GM18511 (cell line): ENCODE results near the gene SERHL2.
"Not testable (repeated sequence)": the region's sequence is repeated elsewhere in the genome, so short reads cannot be mapped to it uniquely, and the experiment has no call there.

ENCODE experiments used
- ATAC-seq: cut with Tn5 transposase; IDR thresholded peaks from one replicate; pipeline ENCODE4 v1.9.1; 2021; ENCODE audit warnings: mild to moderate bottlenecking, moderate library complexity; ENCODE audit not compliant: unreplicated experiment

SERHL2 gene, protein sequence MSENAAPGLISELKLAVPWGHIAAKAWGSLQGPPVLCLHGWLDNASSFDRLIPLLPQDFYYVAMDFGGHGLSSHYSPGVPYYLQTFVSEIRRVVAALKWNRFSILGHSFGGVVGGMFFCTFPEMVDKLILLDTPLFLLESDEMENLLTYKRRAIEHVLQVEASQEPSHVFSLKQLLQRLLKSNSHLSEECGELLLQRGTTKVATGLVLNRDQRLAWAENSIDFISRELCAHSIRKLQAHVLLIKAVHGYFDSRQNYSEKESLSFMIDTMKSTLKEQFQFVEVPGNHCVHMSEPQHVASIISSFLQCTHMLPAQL

DNA sequence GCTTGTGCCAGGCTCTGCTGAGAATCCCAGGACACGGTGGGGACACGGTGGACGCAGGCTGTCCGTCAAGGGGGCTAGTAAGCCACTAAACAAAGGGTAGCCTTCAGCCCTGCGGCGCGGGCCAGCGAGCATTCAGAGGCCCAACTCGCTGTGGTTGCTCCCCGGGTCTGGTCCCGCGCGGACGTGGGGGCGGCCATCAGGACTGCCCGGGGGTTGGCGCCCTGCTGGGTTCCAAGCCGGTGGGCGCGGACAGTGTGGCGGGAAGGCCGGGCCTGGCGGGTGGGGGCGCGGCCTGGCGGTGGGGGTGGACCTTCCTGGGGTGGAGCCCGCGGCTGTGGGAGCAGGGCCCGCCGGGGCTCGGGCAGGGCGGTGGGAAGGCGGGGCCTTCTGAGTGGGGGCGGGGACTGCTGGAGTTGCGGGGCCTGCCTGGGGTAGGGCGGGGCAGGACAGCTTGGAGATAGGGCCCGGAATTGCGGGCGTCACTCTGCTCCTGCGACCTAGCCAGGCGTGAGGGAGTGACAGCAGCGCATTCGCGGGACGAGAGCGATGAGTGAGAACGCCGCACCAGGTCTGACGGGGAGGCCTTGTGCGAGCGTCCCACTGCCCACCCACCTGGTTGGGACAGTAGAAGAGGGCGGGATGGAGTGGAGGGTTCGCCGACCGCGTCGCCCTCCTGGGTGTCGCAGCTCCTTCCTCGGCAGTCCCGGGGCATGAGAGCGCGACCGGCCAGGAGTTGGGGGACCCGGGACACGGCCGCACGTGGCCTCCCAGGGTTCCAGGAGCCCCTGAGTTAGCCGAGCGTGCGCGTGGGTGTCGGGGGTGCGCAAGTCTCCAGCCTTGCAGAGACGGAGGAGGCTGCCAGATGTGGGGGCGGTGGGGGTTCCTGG lies at the start of gene SERHL2:
TSS of gene SERHL2 (plus strand) at position 482 of the 887 bp plus-strand sequence. CDS start at position 547, 65 bp downstream.
- ATAC-seq, result peak; percentile 82

DNA sequence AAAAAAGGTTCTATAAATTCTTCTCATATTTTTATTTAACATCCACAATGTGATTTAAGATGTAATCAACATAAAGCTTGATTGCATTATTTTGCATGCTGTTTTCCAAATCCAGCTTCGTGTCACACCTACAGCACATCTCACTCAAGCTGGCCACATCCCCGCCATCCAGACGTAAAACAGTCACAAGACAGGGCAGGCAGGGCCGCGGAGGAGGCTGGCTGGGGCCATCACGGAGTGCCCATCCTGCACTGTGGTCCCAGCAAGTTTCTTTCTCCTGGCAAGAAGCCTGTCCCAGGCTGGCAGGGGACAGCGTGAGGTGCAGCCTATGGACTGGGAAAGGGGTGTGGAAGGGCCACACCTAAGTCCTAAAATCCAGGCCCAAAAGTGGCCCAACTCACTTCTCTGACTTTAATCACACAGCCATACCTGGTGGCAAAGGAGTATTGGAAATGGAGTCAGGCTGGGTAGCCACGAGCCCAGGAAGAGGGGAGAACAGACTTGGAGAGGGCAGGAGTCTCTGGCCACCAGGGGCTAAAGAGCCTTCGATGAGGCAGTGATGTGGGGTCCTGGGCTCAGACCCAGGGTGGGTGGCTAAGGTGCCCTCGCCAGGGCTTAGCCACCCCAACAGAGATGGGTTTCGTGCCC lies 45.3 kb upstream of the SERHL2 start:
- not testable (repeated sequence) for ATAC-seq

DNA sequence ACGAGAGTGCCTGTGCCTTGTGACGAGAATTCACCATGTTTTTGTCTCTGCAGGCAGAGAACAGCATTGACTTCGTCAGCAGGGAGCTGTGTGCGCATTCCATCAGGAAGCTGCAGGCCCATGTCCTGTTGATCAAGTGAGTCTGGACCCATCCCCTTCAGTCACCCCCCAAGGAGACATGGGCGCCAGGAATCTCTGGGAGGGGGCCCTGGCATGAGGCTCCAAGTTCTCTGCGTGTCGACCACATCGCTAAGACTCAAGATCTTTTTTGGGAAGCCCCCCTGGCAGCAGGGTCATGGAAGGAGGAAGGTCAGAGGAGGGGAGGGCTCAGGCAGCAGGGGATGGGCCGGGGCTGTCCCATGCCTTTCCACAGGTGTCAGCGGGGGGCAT lies 44.8 kb upstream of the SERHL2 start:
- ATAC-seq, result not testable (repeated sequence)

DNA sequence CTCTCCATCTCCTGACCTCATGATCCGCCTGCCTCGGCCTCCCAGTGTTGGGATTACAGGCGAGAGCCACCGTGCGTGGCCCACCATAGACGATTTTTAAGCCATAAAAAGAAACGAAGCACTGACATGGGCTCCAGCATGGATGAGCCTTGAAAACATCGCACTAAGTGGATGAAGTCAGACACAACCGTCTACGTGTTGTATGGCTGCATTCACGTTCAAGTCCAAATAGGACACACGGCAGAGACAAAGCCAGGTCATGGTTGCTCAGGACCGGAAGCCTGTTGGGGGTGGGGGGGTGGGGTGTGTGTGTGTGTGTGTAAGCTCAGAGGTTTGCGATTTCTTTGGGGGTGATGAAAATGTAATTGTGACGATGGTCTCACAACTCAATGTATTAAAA lies 44.2 kb upstream of the SERHL2 start:
- ATAC-seq, result no peak

DNA sequence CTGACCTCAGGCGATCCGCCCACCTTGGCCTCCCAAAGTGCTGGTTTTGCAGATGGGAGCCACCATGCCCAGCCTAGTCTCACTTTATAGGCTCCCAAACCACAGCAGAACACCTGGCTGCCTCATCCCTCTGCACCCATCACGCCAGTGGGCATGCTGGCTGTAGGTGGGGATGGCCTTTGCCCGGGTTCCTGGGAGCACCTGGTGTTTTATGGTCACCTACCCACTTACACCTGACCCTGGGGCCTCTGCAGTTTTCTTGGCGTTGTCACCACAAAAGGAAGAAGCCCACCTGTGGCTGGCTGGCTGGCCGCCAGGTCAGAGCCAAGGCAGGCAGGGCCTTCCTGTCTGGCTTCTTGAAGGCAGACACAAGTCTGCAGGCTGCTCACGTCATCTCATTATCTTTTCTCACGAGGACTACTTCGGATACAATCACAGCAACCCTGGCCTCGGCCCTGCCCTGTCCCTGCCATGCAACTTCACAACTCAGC lies 42.3 kb upstream of the SERHL2 start:
- ATAC-seq, result no peak

DNA sequence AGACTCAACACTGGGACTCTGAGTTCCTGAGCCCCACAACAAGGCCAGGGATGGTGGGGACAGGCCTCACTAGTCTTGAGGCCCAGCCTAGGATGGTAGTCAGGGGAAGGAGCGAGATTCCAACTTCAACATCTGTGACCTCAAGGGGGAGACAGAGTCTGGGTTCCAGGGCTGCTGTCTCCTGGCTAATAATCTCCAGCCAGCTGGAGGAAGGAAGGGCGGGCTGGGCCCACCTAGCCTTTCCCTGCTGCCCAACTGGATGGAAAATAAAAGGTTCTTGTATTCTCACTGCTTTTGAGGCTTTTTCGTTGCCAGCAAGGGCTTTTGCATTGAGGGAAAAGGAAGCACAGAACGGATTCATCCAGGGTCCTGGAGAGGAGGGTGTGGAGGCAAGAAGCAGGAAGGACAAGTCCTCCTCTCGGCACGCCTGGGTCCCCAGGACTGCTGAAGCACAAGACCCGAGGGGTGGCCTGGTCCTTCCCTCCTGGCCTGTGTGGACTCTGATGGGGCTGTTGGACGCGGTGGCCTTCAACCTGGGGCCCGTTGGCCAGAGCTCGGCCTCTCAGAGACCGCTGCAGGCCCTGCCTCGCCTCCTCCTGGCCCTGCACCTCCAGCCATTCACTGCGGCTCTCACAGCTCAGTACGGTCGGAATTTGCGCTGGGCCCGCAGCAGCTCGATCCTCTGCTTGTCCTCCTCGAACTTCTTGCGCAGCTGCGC lies 41.3 kb upstream of the SERHL2 start:
- ATAC-seq, result not testable (repeated sequence)

DNA sequence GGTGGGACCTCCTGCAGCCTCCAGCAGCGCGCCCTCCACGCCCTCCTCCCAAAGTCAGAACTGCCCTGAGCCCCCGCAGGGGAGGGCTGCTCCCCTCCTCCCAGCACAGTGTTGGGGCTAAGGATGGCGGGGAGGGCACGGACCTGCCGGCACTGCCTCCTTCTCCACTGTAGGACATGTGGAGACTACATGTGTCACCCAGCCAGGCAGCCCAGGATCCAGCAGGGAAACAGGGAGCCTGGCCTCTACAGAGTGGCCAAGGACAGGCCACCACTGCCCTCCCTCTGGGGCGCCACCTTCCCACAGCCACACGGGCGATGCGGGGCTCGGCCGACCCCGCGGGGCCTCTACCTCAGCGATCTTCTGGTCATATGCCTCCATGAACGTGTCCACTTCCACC lies 39.4 kb upstream of the SERHL2 start:
- ATAC-seq, result not testable (repeated sequence)

DNA sequence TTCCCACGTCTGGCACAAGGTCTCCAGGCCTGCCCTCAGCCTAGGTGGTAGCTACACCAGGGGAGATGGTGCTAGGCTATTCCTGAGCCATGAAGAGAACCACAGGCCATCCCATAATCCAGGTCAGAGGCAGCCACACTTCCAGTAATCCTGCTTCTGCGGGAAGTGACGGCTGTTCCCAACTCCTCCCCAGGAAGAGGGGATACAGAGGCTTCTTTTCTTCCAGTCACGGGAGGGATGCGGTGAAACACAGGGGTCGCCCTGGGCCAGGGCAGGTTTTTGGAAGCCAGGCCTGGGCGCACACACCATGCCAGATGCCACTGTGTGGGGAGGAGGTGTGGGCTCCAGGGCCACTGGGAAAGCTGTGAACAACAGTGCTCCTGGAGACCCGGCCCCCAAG lies 38.5 kb upstream of the SERHL2 start:
- ATAC-seq, result not testable (repeated sequence)

DNA sequence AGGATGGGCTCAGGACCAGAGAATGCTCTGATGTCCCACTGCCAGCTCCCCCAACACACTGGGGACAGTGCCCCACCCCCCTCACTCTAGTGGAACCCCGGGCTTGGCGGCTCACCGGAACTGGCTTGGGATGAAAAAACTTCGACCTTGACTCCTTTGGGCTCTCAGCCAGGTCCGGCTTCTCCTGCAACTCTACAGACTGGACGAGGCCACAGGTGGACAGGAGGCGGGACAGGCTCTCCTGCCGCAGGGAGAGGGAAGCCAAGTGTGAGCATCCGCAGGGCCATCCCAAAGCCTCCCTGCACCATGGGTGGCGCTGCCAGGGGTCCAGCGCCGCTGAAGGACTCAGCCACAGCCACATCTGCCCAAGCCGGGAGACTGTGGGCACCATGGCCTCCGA lies 37.9 kb upstream of the SERHL2 start:
- no peak for ATAC-seq

DNA sequence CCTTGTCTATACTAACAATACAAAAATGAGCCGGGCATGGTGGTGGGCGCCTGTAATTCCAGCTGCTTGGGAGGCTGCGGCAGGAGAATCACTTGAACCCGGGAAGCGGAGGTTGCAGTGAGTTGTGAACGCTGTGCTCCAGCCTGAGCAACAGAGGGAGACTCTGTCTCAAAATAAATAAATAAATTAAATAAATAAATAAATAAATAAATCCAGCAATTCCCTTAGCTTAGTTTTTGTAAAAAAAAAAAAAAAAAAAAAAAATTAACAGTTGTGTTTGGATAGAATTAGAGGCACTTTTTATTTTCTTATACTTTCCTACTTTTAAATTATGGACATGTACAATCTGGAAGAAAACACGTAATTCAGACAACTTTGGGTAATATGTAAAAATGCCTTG lies 36.7 kb upstream of the SERHL2 start:
- not testable (repeated sequence) for ATAC-seq

DNA sequence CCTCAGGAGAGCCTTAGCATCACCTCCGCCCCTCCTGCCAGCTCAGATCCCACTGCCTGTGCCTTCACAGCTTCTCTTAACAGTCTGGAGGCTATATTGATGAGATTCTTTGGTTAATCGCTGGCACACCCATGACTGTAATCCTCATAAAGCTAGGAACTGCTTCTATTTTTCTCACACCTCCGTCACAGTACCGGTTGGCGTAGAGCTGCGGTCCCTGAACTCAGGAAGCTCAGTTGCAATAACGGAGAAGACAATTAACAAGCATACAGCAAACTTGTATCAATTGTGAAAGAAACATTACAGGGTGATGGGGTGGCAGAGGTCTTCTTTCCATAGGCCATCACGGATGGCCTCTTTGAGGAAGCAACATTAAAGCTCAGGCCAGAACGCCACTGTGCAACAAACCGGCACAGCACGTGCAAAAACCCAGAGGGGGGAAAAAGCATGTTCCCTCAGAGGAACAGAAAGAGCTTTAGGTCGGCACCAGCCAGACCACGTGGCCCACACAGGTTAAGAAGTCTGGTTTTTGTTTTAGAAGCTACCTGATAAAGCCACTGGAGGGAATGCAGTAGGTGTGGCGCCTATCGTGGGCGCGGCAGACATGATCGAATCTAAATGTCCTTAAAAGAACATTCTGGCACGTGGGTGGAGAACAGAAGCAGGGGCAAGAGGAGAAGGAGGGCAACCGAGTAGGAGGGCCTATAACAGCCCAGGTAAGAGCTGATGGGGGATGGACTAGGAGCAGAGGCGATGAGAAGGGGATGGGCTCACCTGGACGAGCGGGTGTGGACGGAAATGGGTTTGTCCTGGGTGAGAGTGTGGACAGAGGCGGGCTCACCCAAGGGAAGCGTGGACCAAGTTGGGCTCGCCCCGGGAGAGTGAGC lies 34.9 kb upstream of the SERHL2 start:
- peak; percentile 23 for ATAC-seq

DNA sequence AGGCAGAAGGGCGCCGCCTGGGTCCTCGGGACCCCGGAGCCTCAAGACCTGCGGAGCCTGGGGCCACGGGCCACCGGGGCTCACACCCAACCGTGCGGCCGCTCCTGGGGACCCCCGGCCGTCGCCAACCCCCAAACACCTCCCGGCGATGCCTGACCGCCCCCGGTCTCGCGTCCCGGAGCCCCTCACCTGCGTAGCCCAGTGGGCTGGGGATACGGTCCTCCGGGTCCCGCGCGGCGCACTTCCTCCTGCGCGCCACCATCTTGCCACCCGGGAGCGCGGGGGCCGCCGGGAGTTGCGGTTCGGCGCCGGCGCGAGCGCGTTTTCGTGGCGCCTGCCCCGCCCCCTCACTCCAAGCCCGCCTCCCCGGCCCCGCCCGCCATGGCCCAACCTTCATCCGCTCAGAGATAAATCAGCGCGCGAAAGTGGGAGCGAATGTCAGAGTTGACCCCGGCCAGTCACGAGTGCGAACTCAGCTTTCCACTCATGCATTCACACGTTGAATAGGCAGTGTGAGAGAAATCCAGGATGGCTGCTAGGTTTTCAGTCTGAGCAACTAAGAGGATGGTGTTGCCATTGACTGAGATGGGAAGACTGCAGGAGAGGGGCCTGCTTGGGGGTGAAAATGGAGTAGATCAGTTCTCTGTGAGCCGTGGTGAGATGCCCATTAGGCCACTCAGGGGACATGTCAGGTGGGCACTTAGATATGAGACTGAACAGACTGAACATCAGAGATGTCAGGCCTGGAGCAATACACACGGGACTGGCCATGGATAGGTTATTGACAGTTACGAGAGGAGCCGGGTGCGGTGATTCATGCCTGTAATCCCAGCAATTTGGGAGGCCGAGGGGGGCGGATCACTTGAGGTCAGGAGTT lies 34.0 kb upstream of the SERHL2 start, which contains the start of gene RRP7A:
TSS of gene RRP7A (minus strand) at position 272 of the 877 bp plus-strand sequence. CDS start at position 262, 10 bp downstream.
- ATAC-seq, result peak; percentile 84

DNA sequence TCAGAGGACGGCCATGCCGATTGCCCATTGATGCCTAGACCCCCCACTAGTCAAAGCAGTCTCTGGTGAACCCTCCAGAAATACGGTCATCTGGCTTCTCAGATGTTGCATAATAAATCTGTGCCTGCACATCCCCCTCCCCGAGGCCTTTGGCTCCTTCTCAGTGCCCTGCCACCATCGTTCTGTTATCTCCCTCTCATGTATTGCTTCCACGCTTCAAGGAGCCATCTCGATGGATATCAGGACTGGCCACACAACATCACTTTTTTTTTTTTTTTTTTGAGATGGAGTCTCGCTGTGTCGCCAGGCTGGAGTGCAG lies 32.6 kb upstream of the SERHL2 start:
- ATAC-seq, result no peak

DNA sequence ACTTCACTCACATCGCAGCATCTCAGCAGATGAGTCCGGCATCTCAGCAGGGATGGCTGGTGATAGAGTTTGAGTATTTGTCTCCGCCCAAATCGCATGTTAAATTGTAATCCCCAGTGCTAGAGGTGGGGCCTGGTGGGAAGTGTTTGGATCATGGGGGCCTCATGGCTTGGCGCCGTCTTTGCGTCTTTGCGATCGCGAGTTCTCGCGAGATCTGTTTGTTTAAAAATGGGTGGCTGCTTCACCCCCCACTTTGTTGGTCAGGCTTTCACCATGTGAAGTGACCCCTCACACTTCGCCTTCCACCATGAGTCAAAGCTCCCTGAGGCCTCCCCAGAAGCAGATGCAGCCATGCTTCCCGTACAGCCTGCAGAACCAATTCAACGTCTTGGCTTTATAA lies 31.2 kb upstream of the SERHL2 start:
- no peak for ATAC-seq

DNA sequence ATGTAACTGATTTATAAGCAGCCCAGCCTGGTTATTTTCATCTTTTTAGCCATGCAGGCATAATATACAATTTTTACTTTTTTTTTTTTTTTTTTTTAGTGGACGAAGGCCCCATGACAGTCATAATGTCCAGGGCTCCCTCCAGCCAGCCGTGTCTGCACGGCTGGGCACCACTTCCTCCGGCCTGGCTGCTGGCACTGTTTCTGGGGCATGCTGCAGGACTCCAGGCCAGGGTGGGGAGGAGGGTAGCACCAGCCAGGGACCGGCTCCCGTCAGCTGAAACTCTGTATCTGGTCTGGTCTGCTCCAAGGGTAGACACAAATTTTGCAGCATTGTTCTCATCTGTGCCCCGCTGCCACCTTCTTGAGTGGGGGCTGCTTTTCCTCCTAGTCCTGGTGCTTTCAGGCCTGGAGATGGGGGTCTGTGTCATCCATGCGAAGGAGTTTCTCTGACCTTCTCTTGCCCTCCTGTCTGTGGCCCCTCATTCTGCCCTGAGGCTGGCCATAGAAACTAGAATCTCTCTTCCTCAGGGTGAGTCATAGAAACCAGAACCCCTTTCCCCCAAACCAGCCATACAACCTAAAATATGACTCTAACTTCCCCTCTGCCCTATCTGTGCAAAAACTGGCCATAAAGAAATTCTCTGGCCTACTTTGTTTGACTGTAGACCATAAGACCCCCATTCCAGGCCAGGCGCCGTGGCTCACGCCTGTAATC lies 25.0 kb upstream of the SERHL2 start:
- no peak for ATAC-seq

DNA sequence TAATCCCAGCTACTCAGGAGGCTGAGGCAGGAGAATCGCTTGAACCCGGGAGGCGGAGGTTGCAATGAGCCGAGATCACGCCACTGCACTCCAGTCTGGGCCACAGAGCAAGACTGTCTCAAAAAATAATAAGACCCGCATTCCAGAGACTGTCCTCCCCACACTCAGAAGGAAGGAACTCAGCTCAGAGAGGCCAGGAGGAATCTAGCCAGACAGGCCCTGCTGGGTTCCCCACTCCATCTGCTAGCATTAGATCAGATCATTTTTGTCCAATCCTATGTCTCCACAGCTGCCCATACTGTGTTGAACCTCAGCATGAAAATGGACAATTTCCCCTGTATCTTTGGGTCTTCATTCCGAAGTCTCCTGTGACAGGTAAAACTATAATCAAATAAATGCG lies 24.3 kb upstream of the SERHL2 start:
- not testable (repeated sequence) for ATAC-seq

DNA sequence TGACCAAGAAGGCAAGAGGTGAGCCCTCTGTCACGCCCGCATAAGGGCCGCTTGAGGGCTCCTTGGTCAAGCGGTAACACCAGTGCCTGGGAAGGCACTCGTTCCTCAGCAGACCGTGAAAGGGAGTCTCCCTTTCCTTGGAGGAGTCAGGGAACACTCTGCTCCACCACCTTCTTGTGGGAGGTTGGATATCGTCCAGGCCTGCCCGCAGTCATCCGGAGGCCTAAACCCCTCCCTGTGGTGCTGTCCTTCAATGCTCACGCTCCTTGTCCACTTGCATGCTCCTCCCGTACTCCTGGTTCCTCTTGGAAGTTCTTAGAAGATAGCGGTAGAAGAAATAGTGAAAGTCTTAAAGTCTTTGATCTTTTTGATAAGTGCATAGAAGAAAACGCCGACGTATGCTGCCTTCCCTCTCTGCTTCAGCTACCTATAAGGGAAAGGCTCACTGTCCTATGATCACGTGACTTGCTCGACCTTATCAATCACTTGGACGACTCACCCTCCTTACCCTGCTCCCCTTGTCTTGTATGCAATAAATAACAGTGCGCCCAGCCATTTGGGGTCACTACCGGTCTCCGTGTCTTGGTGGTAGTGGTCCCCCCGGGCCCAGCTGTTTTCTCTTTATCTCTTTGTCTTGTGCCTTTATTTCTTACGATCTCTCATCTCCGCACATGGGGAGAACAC lies 22.2 kb upstream of the SERHL2 start:
- ATAC-seq, result not testable (repeated sequence)

DNA sequence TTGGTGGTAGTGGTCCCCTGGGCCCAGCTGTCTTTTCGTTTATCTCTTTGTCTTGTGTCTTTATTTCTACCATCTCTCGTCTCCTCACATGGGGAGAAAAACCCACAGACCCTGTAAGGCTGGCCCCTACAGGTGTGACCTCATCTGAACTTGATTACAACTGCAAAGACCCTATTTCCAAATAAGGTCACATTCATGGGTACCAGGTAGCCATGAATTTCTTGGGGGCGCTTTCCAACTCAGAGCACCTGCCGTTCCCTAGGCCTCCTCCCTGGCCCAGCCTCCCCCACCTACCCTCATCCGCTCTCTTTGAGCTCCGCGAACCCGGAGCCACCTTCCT lies 20.1 kb upstream of the SERHL2 start:
- ATAC-seq, result no peak
